H4 (cell line): Measurements from ENCODE around the gene ABCA8. TPM values are rescaled to one million over a fixed set of nuclear protein-coding genes. Genes with fewer than 3 reads are reported as not detected.
A peak's percentile ranks its signal among the peaks of the same experiment; 100 is the strongest.
"Not testable (repeated sequence)": the region's sequence is repeated elsewhere in the genome, so short reads cannot be mapped to it uniquely, and the experiment has no call there.

Experiments
- DNase-seq: peaks from one replicate; pipeline ENCODE4 v3.0.0-alpha.2; 2015; ENCODE audit warnings: low spot score
- total RNA-seq: library from RNA; depleted of rRNA; stranded (reverse); fragments of >200 nt; shearing (Covaris generic); gene quantifications from 2 replicates; pipeline ENCODE4 v1.2.3, GENCODE V29; 2014; rRNA removed

ABCA8 gene
- not detected in 2 replicates for total RNA-seq

GRCh38 chr17:68955181-68955841 is at the start of gene ABCA8:
Gene ABCA8, minus strand, starts transcription at chr17:68955392. Its CDS starts 13,358 bp downstream, at chr17:68942034.
- no peak for DNase-seq

GRCh38 chr17:69004759-69005158 is 49.6 kb upstream of the ABCA8 start:
- not testable (repeated sequence) for DNase-seq

GRCh38 chr17:68999743-69000142 is 44.6 kb upstream of the ABCA8 start:
- not testable (repeated sequence) for DNase-seq

GRCh38 chr17:68993112-68993511 is 37.9 kb upstream of the ABCA8 start:
- no peak for DNase-seq

GRCh38 chr17:68987966-68988365 is 32.8 kb upstream of the ABCA8 start:
- no peak for DNase-seq

GRCh38 chr17:68981288-68981687 is 26.1 kb upstream of the ABCA8 start:
- DNase-seq, result peak; percentile 51

- DNase-seq, result no peak
These were observed 18.1 kb upstream of the ABCA8 start for GRCh38 chr17:68973098-68973846.

- DNase-seq, result no peak
These were observed 17.0 kb upstream of the ABCA8 start for GRCh38 chr17:68972119-68972704.

GRCh38 chr17:68969101-68969500 is 13.9 kb upstream of the ABCA8 start:
- no peak for DNase-seq

GRCh38 chr17:68963958-68964357 is 8.8 kb upstream of the ABCA8 start:
- no peak for DNase-seq

GRCh38 chr17:68961214-68961882 is 6.2 kb upstream of the ABCA8 start:
- DNase-seq, result no peak

- not testable (repeated sequence) for DNase-seq
These were observed 3.9 kb upstream of the ABCA8 start for GRCh38 chr17:68959117-68959516.

- no peak for DNase-seq
These were observed 2.8 kb upstream of the ABCA8 start for GRCh38 chr17:68957944-68958343.

GRCh38 chr17:68954146-68954896 is 871 bp downstream of the ABCA8 start:
- DNase-seq, result no peak

GRCh38 chr17:68953340-68953997 is 1.7 kb downstream of the ABCA8 start:
- DNase-seq, result no peak

- DNase-seq, result no peak
These were observed 4.5 kb downstream of the ABCA8 start for GRCh38 chr17:68950725-68951124.

- not testable (repeated sequence) for DNase-seq
These were observed 7.3 kb downstream of the ABCA8 start for GRCh38 chr17:68947868-68948267.

- DNase-seq, result no peak
These were observed 10.7 kb downstream of the ABCA8 start for GRCh38 chr17:68944435-68945035.

GRCh38 chr17:68943812-68944182 is 11.4 kb downstream of the ABCA8 start:
- DNase-seq, result not testable (repeated sequence)

GRCh38 chr17:68943123-68943811 is 11.9 kb downstream of the ABCA8 start:
- DNase-seq, result no peak
